DMS79 (cell line): ENCODE measurements around the gene MTRF1.
"Not testable (repeated sequence)": the region's sequence is repeated elsewhere in the genome, so short reads cannot be mapped to it uniquely, and the experiment has no call there.

Experiments used
- DNase-seq: peaks from one replicate; lab custom pipeline; 2025; lab: John Stamatoyannopoulos, UW

The MTRF1 gene

DNA sequence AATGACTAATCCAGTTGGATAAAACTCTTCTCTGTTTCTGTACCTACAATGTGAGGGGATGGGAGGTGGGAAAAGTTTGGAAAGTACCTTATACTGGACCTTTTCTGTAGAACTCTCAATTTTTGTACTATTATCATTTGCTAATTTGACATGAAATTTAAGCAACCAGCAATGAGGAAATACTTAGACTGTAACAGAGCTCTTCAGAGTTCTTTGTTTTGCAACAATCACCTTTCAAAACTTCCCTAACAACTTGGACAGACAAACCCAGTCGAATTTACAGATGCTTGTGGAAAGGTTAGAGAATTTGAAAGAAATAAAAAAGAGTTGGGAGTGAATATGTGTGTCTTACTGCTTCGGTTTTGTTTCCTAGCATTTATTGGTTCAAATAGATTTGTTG lies 85.8 kb downstream of the MTRF1 start:
- DNase-seq, result no peak

DNA sequence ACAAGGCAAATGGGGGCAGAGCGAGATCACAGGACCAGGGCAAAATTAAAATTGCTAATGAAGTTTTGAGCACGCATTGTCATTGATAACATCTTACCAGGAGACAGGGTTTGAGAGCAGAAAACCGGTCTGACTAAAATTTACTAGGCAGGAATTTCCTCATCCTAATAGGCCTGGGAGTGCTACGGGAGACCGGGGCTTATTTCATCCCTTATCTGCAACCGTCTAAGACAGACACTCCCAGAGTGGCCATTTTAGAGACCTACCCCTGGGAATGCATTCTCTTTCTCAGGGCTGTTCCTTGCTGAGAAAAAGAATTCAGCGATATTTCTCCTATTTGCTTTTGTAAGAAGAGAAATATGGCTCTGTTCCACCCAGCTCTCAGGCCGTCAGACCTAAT lies 87.8 kb downstream of the MTRF1 start:
- not testable (repeated sequence) for DNase-seq
